Tibial nerve (tissue), 4 donors: Measurements from ENCODE around the gene PRL.

Source experiments
- EP300 ChIP-seq, 2 donors: sonication (generic); formaldehyde crosslinking; IDR thresholded peaks; one replicate each; pipeline ENCODE4 v1.6.1; 2017; ENCODE audit warnings: antibody characterized with exemption in 2 of 2, mild to moderate bottlenecking in 1 of 2
- POLR2A ChIP-seq, 2 donors: fragments of 450-650 bp; IDR thresholded peaks; one replicate each; pipeline ENCODE4 v1.6.1; 2017; ENCODE audit warnings: antibody characterized with exemption in 2 of 2, mild to moderate bottlenecking in 2 of 2, moderate library complexity in 2 of 2
- TF ChIP-seq, protein P1 (sequence below), 5 experiments: fragments of 200-600 bp in 3 of 5; fragments of 450-650 bp in 2 of 5; sonication (generic) in 3 of 5; IDR thresholded peaks; one replicate each; pipeline ENCODE4 v1.5.1; 2016 to 2019; ENCODE audit warnings: antibody characterized with exemption in 5 of 5, mild to moderate bottlenecking in 3 of 5, moderate library complexity in 2 of 5

DNA sequence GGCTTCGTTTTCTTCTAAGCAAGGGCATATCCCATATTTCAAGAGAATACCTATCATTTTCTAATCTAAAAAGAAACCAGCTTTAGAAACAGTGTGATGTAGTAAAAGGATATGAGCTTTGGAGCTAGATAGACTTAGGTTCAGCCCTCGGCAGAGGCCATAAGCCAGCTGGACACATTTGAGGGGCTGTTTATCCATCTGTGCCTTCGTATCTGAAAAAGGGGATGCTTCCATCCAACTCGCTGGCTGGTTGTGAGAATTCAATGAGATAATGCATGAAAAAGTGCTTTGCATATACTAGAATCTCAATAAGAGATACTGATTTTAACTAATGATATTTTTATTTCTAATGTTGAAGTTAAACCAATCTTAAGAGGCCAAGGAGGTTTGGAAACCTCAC is 58.0 kb downstream of the PRL start:
- TF ChIP-seq, protein P1, sequence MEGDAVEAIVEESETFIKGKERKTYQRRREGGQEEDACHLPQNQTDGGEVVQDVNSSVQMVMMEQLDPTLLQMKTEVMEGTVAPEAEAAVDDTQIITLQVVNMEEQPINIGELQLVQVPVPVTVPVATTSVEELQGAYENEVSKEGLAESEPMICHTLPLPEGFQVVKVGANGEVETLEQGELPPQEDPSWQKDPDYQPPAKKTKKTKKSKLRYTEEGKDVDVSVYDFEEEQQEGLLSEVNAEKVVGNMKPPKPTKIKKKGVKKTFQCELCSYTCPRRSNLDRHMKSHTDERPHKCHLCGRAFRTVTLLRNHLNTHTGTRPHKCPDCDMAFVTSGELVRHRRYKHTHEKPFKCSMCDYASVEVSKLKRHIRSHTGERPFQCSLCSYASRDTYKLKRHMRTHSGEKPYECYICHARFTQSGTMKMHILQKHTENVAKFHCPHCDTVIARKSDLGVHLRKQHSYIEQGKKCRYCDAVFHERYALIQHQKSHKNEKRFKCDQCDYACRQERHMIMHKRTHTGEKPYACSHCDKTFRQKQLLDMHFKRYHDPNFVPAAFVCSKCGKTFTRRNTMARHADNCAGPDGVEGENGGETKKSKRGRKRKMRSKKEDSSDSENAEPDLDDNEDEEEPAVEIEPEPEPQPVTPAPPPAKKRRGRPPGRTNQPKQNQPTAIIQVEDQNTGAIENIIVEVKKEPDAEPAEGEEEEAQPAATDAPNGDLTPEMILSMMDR (IDR thresholded peaks at IDR 0.05), result no peak
- TF ChIP-seq POLR2A (IDR thresholded peaks at IDR 0.05) (no peak), EP300 (IDR thresholded peaks at IDR 0.05) (no peak)
